HEK293 (cell line): ENCODE data around the gene TMEM184B.

Experiments used
- HOXC10 ChIP-seq: sonication (generic); formaldehyde crosslinking; IDR thresholded peaks from 2 replicates; pipeline ENCODE4 v1.8.1; 2023; ENCODE audit warnings: mild to moderate bottlenecking, missing genetic modification reagents
- RBAK ChIP-seq: fragments of 450-650 bp; formaldehyde crosslinking; IDR thresholded peaks from 2 replicates; pipeline ENCODE4 v1.5.1; 2016; ENCODE audit warnings: missing biosample characterization, missing genetic modification characterization
- YY1 ChIP-seq: fragments of 450-650 bp; formaldehyde crosslinking; IDR thresholded peaks from 2 replicates; pipeline ENCODE4 v1.5.1; 2018; ENCODE audit warnings: missing biosample characterization, missing genetic modification characterization
- ZBTB49 ChIP-seq: fragments of 450-650 bp; formaldehyde crosslinking; IDR thresholded peaks from 2 replicates; pipeline ENCODE4 v1.5.1; 2016; ENCODE audit warnings: missing biosample characterization, missing genetic modification characterization, low read depth
- ZNF146 ChIP-seq: fragments of 450-650 bp; formaldehyde crosslinking; IDR thresholded peaks from 2 replicates; pipeline ENCODE4 v1.5.1; 2016; ENCODE audit warnings: missing biosample characterization, missing genetic modification characterization
- ZNF23 ChIP-seq: fragments of 450-650 bp; formaldehyde crosslinking; IDR thresholded peaks from 2 replicates; pipeline ENCODE4 v1.5.1; 2016; ENCODE audit warnings: missing biosample characterization, missing genetic modification characterization, borderline replicate concordance
- ZNF274 ChIP-seq, 2 experiments: fragments of 200-500 bp in 1 of 2; fragments of 450-650 bp in 1 of 2; sonication (Bioruptor generic) in 1 of 2; formaldehyde crosslinking in 1 of 2; IDR thresholded peaks; 2 replicates each; pipeline versions ENCODE4 v1.5.1 to v1.6.1; 2014 to 2016; ENCODE audit warnings: borderline replicate concordance in 1 of 2, inconsistent platforms in 1 of 2, low read length in 1 of 2, missing biosample characterization in 1 of 2, missing genetic modification characterization in 1 of 2
- ZNF280C ChIP-seq: fragments of 450-650 bp; formaldehyde crosslinking; IDR thresholded peaks from 2 replicates; pipeline ENCODE4 v1.5.1; 2016; ENCODE audit warnings: missing biosample characterization, missing genetic modification characterization
- ZNF391 ChIP-seq: fragments of 450-650 bp; formaldehyde crosslinking; IDR thresholded peaks from 2 replicates; pipeline ENCODE4 v1.5.1; 2016; ENCODE audit warnings: low read depth, missing biosample characterization, missing genetic modification characterization, borderline replicate concordance
- TF ChIP-seq, protein P1 (sequence below): sonication (generic); formaldehyde crosslinking; IDR thresholded peaks from 2 replicates; pipeline ENCODE4 v1.8.1; 2022; ENCODE audit warnings: mild to moderate bottlenecking, moderate library complexity, missing genetic modification reagents
- TF ChIP-seq, protein P2 (sequence below): fragments of 450-650 bp; formaldehyde crosslinking; IDR thresholded peaks from 2 replicates; pipeline ENCODE4 v1.5.1; 2016; ENCODE audit warnings: missing biosample characterization, missing genetic modification characterization
- TF ChIP-seq, protein P3 (sequence below): fragments of 450-650 bp; formaldehyde crosslinking; IDR thresholded peaks from 2 replicates; pipeline ENCODE4 v1.5.1; 2016; ENCODE audit warnings: missing biosample characterization, missing genetic modification characterization
- TF ChIP-seq, protein P4 (sequence below): fragments of 450-650 bp; formaldehyde crosslinking; IDR thresholded peaks from 2 replicates; pipeline ENCODE4 v1.5.1; 2017; ENCODE audit warnings: missing biosample characterization, missing genetic modification characterization

- TF ChIP-seq ZNF280C (tag by site-specific recombination) (no peak), HOXC10 (no peak), ZNF146 (tag by site-specific recombination) (no peak), ZNF23 (tag by site-specific recombination) (no peak), ZNF274 (IDR thresholded peaks at IDR 0.05; ENCODE audit: low read length) (no peak), ZNF274 (tag by site-specific recombination; IDR thresholded peaks at IDR 0.05; ENCODE audit: borderline replicate concordance) (no peak), ZBTB49 (tag by site-specific recombination) (no peak), YY1 (no peak), RBAK (tag by site-specific recombination) (no peak), ZNF391 (tag by site-specific recombination) (no peak)
- TF ChIP-seq, protein P1, sequence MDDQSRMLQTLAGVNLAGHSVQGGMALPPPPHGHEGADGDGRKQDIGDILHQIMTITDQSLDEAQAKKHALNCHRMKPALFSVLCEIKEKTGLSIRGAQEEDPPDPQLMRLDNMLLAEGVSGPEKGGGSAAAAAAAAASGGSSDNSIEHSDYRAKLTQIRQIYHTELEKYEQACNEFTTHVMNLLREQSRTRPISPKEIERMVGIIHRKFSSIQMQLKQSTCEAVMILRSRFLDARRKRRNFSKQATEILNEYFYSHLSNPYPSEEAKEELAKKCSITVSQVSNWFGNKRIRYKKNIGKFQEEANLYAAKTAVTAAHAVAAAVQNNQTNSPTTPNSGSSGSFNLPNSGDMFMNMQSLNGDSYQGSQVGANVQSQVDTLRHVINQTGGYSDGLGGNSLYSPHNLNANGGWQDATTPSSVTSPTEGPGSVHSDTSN (CRISPR knock-in tag), result no peak
- TF ChIP-seq, protein P2, sequence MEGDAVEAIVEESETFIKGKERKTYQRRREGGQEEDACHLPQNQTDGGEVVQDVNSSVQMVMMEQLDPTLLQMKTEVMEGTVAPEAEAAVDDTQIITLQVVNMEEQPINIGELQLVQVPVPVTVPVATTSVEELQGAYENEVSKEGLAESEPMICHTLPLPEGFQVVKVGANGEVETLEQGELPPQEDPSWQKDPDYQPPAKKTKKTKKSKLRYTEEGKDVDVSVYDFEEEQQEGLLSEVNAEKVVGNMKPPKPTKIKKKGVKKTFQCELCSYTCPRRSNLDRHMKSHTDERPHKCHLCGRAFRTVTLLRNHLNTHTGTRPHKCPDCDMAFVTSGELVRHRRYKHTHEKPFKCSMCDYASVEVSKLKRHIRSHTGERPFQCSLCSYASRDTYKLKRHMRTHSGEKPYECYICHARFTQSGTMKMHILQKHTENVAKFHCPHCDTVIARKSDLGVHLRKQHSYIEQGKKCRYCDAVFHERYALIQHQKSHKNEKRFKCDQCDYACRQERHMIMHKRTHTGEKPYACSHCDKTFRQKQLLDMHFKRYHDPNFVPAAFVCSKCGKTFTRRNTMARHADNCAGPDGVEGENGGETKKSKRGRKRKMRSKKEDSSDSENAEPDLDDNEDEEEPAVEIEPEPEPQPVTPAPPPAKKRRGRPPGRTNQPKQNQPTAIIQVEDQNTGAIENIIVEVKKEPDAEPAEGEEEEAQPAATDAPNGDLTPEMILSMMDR, result no peak
- TF ChIP-seq, protein P3, sequence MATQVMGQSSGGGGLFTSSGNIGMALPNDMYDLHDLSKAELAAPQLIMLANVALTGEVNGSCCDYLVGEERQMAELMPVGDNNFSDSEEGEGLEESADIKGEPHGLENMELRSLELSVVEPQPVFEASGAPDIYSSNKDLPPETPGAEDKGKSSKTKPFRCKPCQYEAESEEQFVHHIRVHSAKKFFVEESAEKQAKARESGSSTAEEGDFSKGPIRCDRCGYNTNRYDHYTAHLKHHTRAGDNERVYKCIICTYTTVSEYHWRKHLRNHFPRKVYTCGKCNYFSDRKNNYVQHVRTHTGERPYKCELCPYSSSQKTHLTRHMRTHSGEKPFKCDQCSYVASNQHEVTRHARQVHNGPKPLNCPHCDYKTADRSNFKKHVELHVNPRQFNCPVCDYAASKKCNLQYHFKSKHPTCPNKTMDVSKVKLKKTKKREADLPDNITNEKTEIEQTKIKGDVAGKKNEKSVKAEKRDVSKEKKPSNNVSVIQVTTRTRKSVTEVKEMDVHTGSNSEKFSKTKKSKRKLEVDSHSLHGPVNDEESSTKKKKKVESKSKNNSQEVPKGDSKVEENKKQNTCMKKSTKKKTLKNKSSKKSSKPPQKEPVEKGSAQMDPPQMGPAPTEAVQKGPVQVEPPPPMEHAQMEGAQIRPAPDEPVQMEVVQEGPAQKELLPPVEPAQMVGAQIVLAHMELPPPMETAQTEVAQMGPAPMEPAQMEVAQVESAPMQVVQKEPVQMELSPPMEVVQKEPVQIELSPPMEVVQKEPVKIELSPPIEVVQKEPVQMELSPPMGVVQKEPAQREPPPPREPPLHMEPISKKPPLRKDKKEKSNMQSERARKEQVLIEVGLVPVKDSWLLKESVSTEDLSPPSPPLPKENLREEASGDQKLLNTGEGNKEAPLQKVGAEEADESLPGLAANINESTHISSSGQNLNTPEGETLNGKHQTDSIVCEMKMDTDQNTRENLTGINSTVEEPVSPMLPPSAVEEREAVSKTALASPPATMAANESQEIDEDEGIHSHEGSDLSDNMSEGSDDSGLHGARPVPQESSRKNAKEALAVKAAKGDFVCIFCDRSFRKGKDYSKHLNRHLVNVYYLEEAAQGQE (tag by site-specific recombination), result no peak
- TF ChIP-seq, protein P4, sequence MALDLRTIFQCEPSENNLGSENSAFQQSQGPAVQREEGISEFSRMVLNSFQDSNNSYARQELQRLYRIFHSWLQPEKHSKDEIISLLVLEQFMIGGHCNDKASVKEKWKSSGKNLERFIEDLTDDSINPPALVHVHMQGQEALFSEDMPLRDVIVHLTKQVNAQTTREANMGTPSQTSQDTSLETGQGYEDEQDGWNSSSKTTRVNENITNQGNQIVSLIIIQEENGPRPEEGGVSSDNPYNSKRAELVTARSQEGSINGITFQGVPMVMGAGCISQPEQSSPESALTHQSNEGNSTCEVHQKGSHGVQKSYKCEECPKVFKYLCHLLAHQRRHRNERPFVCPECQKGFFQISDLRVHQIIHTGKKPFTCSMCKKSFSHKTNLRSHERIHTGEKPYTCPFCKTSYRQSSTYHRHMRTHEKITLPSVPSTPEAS (tag by site-specific recombination), result no peak
Observed at GRCh38 chr22:38289583-38290082, 16.8 kb upstream of the TMEM184B start.
